ENCODE data around the gene SPTBN4. TPM values are rescaled to one million over a fixed set of nuclear protein-coding genes. Genes with fewer than 3 reads are reported as not detected.
A peak's percentile ranks its signal among the peaks of the same experiment; 100 is the strongest.
"Not testable (repeated sequence)": the region's sequence is repeated elsewhere in the genome, so short reads cannot be mapped to it uniquely, and the experiment has no call there.

The SPTBN4 gene
- polyA plus RNA-seq, 1 donor from 2014 or later = not detected

- Mint-ChIP-seq H3K4me3 (peak overlapping the region in 1 of 4 donors; percentile 8), H3K27me3 (peaks cover 15% of the 10 kb centered on the region), H3K9me3 (peaks cover 0 to 4% (median 0%) of the 10 kb centered on the region in 3 donors), H3K36me3 (no peaks in the 10 kb centered on the region), H3K4me1 (no peaks in the 10 kb centered on the region), H3K27ac (no peak overlapping the region)
Observed at GRCh38 chr19:40539070-40539469, 72.3 kb downstream of the SPTBN4 start.

DNA sequence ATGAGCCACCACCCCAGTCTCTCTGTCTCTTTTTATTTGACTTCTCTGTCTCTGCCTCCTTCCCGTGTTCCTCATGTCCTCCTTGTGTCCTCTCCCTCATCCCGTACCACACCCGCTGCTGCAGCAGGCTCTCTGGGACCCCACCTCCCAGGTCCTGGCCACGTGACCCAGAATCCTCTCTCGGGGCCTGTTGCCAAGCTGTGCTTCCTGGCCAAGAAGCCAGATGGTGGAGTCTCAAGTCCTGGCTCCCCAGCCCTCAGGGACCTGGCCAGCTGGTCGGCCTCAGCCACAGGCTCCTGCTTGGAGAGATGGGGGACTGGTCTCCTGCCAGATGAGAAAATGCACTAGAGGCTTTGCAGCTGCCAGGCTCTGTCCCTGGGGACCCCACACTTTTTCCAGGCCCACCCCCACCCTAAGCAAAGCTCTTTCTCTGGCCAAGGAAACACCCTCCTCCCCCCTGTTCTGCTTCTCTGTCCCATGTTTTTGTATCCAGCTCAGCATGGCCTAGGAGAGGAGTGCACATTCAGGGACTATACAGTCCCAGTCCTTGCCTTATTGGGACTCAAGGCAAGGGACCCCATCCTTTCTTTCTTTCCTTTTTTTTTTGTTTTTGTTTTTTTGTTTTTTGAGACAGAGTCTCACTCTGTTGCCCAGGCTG lies 75.5 kb downstream of the SPTBN4 start:
- Mint-ChIP-seq H3K9me3 (peaks cover 0 to 3% (median 2%) of the 10 kb centered on the region in 3 donors), H3K27me3 (peaks cover 16% of the 10 kb centered on the region), H3K36me3 (no peaks in the 10 kb centered on the region), H3K27ac (no peak overlapping the region), H3K4me1 (no peaks in the 10 kb centered on the region), H3K4me3 (no peak overlapping the region)

- Mint-ChIP-seq H3K36me3 (no peaks in the 10 kb centered on the region), H3K27me3 (peaks cover 18% of the 10 kb centered on the region), H3K4me3 (no peak overlapping the region), H3K9me3 (peaks cover 0 to 3% (median 2%) of the 10 kb centered on the region in 3 donors), H3K27ac (no peak overlapping the region), H3K4me1 (no peaks in the 10 kb centered on the region)
Observed at GRCh38 chr19:40543029-40543597, 76.3 kb downstream of the SPTBN4 start.

- peaks cover 29% of the 10 kb centered on the region for H3K27me3 Mint-ChIP-seq
Observed at GRCh38 chr19:40546153-40546841, 79.5 kb downstream of the SPTBN4 start.

DNA sequence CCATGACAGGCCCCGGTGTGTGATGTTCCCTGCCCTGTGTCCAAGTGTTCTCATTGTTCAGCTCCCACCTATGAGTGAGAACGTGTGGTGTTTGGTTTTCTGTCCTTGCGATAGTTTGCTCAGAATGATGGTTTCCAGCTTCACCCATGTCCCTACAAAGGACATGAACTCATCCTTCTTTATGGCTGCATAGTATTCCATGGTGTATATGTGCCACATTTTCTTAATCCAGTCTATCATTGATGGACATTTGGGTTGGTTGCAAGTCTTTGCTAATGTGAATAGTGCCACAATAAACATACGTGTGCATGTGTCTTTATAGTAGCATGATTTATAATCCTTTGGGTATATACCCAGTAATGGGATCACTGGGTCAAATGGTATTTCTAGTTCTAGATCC lies 80.4 kb downstream of the SPTBN4 start:
- not testable (repeated sequence) for H3K4me3 Mint-ChIP-seq, H3K9me3 Mint-ChIP-seq, H3K27ac Mint-ChIP-seq, H3K36me3 Mint-ChIP-seq, H3K4me1 Mint-ChIP-seq
- H3K27me3 Mint-ChIP-seq = peaks cover 32% of the 10 kb centered on the region

More at GRCh38 chr19:40546153-40546841, 79.5 kb downstream of the SPTBN4 start:
- not testable (repeated sequence) for H3K36me3 Mint-ChIP-seq, H3K9me3 Mint-ChIP-seq, H3K27ac Mint-ChIP-seq, H3K4me1 Mint-ChIP-seq, H3K4me3 Mint-ChIP-seq

GRCh38 chr19:40547836-40548235 lies 81.0 kb downstream of the SPTBN4 start:
- Mint-ChIP-seq H3K27ac (no peak overlapping the region), H3K4me3 (no peak overlapping the region), H3K36me3 (peaks cover 2% of the 10 kb centered on the region), H3K4me1 (peaks cover 0 to 5% (median 4%) of the 10 kb centered on the region in 3 donors), H3K9me3 (peaks cover 0 to 3% (median 2%) of the 10 kb centered on the region in 3 donors), H3K27me3 (peaks cover 35% of the 10 kb centered on the region)

- Mint-ChIP-seq H3K27me3 (peaks cover 40% of the 10 kb centered on the region), H3K4me1 (peaks cover 0 to 8% (median 4%) of the 10 kb centered on the region in 3 donors), H3K4me3 (peak overlapping the region in 3 of 4 donors; percentile 18 to 85 (median 48)), H3K9me3 (peaks cover 0 to 3% (median 2%) of the 10 kb centered on the region in 3 donors), H3K36me3 (peaks cover 2% of the 10 kb centered on the region), H3K27ac (no peak overlapping the region)
Observed at GRCh38 chr19:40549007-40549708, 82.4 kb downstream of the SPTBN4 start.

- peaks cover 2% of the 10 kb centered on the region for H3K36me3 Mint-ChIP-seq
- peaks cover 0 to 3% (median 2%) of the 10 kb centered on the region in 3 donors for H3K9me3 Mint-ChIP-seq
- no peak overlapping the region for H3K4me3 Mint-ChIP-seq
- H3K27me3 Mint-ChIP-seq = peaks cover 52% of the 10 kb centered on the region
- peak overlapping the region in 1 of 3 donors; percentile 16 for H3K27ac Mint-ChIP-seq
- H3K4me1 Mint-ChIP-seq = peaks cover 0 to 8% (median 4%) of the 10 kb centered on the region in 3 donors
Observed at GRCh38 chr19:40550951-40551350, 84.2 kb downstream of the SPTBN4 start.

DNA sequence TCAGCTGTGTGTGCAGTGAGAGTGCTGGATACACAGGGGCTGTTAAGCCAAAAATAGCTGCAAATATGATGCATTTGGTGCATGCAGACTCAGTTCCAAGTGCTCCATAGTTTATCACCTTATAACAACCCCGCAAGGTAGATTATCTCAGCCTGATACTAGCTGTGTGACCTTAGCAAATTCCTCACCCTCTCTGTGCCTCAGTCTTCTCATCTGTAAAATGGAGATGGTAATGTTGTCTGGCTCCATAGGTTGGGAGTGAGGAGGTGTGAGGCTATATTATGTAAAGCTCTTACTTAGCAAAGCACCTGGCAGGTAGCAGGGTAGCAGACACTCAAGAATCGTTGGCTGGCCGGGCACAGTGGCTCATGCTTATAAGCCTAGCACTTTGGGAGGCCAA lies 86.0 kb downstream of the SPTBN4 start:
- no peak overlapping the region for H3K27ac Mint-ChIP-seq
- peaks cover 44% of the 10 kb centered on the region for H3K27me3 Mint-ChIP-seq
- peaks cover 2% of the 10 kb centered on the region for H3K36me3 Mint-ChIP-seq
- H3K4me1 Mint-ChIP-seq = peaks cover 0 to 8% (median 4%) of the 10 kb centered on the region in 3 donors
- no peaks in the 10 kb centered on the region for H3K9me3 Mint-ChIP-seq
- H3K4me3 Mint-ChIP-seq = no peak overlapping the region

- Mint-ChIP-seq H3K27me3 (peaks cover 43% of the 10 kb centered on the region), H3K4me3 (no peak overlapping the region), H3K36me3 (peaks cover 2% of the 10 kb centered on the region), H3K4me1 (peaks cover 0 to 4% (median 4%) of the 10 kb centered on the region in 3 donors), H3K9me3 (no peaks in the 10 kb centered on the region), H3K27ac (no peak overlapping the region)
Observed at GRCh38 chr19:40553885-40554857, 87.4 kb downstream of the SPTBN4 start.

- Mint-ChIP-seq H3K36me3 (peaks cover 1% of the 10 kb centered on the region), H3K27me3 (peaks cover 36% of the 10 kb centered on the region), H3K27ac (no peak overlapping the region), H3K4me3 (no peak overlapping the region), H3K9me3 (no peaks in the 10 kb centered on the region), H3K4me1 (peaks cover 0 to 2% (median 0%) of the 10 kb centered on the region in 3 donors)
Observed at GRCh38 chr19:40555978-40556689, 89.3 kb downstream of the SPTBN4 start.

DNA sequence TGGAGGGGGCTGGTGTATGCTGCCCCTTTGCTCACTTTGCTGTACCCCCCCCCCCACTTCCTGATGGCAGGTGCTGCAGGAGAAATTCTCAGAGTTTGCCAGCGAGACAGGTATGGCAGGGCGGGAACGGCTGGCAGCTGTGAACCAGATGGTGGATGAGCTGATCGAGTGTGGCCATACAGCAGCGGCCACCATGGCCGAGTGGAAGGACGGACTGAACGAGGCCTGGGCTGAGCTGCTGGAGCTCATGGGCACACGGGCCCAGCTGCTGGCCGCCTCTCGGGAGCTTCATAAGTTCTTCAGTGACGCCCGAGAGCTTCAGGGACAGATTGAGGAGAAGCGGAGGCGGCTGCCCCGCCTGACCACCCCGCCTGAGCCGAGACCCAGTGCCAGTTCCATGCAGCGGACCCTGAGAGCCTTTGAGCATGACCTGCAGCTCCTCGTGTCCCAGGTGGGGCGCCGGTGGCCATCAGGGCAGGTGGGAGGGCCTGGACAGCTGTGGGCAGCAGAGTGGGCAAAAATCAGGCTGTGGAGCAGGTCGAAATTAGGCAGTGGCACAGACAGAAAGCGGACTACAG lies 90.2 kb downstream of the SPTBN4 start:
- no peaks in the 10 kb centered on the region for H3K9me3 Mint-ChIP-seq
- no peak overlapping the region for H3K4me3 Mint-ChIP-seq
- H3K4me1 Mint-ChIP-seq = peaks cover 0 to 2% (median 1%) of the 10 kb centered on the region in 3 donors
- peaks cover 1% of the 10 kb centered on the region for H3K36me3 Mint-ChIP-seq
- peaks cover 33% of the 10 kb centered on the region for H3K27me3 Mint-ChIP-seq
- H3K27ac Mint-ChIP-seq = no peak overlapping the region

GRCh38 chr19:40559394-40559793 lies 92.6 kb downstream of the SPTBN4 start:
- peaks cover 30% of the 10 kb centered on the region for H3K27me3 Mint-ChIP-seq
- peaks cover 0 to 1% (median 0%) of the 10 kb centered on the region in 3 donors for H3K4me1 Mint-ChIP-seq
- H3K9me3 Mint-ChIP-seq = no peaks in the 10 kb centered on the region
- peaks cover 1% of the 10 kb centered on the region for H3K36me3 Mint-ChIP-seq
- no peak overlapping the region for H3K4me3 Mint-ChIP-seq
- no peak overlapping the region for H3K27ac Mint-ChIP-seq

All from IgD-negative memory B cell (primary cell).